BE2C (cell line): ENCODE measurements around the gene HIVEP2.

ENCODE experiments used
- DNase-seq: peaks from one replicate; pipeline ENCODE4 v3.0.0-alpha.2; 2020
- H3K27me3 ChIP-seq: fragments of 250-450 bp; sonication (Bioruptor Pico); 2 replicates; pipeline ENCODE4 v1.5.1; 2020; ENCODE audit warnings: mild to moderate bottlenecking
- H3K36me3 ChIP-seq: fragments of 250-450 bp; sonication (Bioruptor Pico); 2 replicates; pipeline ENCODE4 v1.5.1; 2020; ENCODE audit warnings: mild to moderate bottlenecking
- H3K4me1 ChIP-seq: fragments of 250-450 bp; sonication (Bioruptor Pico); 2 replicates; pipeline ENCODE4 v1.5.1; 2020
- H3K4me3 ChIP-seq: 2 replicates; pipeline ENCODE4 v1.5.1; 2011; ENCODE audit warnings: low read depth, low read length
- H3K9me3 ChIP-seq: fragments of 250-450 bp; sonication (Bioruptor Pico); 2 replicates; pipeline ENCODE4 v1.5.1; 2020
- TF ChIP-seq, protein P1 (sequence below): IDR thresholded peaks from 2 replicates; pipeline ENCODE4 v1.5.1; 2012; ENCODE audit warnings: mild to moderate bottlenecking, low read depth, low read length

HIVEP2 gene

DNA sequence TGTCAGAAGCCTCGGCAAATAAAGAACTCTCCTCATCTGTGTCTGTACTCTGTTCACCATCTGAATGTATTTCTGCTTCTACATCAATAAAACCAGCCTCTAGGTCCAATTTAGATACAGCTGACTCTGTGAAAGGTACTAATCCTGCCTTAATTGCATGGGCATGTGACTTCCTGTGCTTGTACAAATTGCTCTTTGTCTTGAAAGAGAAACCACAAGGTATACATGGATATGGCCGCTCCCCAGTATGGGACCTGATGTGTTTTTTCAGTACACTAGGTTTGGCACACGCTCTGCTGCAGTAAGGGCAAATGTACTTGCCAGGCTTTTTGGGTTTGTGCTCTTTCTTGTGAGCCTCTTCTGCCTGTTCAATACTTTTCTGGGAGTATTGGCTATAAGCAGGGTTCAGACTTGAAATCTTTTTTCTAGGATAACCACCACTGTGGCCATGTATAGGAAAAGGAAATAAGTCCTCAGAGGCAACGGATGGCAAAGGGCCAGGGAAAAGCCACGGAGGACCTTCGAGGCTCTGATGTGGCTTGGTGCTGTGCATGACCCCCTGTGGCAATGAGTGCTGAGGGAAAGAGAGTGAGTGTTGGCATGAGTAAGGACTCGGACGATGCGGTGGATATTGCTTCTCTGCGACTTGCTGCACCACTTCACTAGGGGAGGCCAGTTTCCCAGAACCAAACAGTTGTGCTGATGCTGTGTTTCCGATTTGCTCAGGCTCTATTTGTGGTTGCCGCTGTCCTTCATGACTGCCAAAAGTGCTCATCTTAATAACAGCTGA, 170.9 kb downstream of the HIVEP2 start:
- no peaks in the 10 kb centered on the region for H3K4me1 ChIP-seq
- H3K4me3 ChIP-seq = no peak overlapping the region
- DNase-seq = no peak
- no peaks in the 10 kb centered on the region for H3K36me3 ChIP-seq
- H3K27me3 ChIP-seq = no peaks in the 10 kb centered on the region
- no peaks in the 10 kb centered on the region for H3K9me3 ChIP-seq
- TF ChIP-seq, protein P1, sequence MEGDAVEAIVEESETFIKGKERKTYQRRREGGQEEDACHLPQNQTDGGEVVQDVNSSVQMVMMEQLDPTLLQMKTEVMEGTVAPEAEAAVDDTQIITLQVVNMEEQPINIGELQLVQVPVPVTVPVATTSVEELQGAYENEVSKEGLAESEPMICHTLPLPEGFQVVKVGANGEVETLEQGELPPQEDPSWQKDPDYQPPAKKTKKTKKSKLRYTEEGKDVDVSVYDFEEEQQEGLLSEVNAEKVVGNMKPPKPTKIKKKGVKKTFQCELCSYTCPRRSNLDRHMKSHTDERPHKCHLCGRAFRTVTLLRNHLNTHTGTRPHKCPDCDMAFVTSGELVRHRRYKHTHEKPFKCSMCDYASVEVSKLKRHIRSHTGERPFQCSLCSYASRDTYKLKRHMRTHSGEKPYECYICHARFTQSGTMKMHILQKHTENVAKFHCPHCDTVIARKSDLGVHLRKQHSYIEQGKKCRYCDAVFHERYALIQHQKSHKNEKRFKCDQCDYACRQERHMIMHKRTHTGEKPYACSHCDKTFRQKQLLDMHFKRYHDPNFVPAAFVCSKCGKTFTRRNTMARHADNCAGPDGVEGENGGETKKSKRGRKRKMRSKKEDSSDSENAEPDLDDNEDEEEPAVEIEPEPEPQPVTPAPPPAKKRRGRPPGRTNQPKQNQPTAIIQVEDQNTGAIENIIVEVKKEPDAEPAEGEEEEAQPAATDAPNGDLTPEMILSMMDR = no peak

DNA sequence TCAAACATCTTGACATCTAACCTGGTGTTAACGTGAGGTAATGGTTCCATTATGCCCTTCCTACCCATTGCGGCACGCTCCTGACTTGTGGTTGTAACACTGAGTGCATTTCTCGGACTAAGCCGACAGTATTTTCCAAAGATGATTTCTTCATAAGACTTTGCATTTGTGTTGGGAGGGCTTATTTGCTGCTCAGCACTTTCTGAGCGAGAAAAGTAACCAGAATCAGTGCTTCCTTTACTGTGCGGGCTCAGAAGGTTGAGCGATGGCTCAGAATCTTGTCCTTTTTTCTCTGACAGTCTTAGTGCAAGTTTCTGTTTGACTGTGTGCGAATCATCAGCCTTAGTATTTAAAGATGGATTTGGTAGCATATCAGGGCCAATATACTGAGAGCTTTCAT, 171.7 kb downstream of the HIVEP2 start:
- TF ChIP-seq, protein P1 = no peak
- H3K9me3 ChIP-seq = no peaks in the 10 kb centered on the region
- DNase-seq = no peak

DNA sequence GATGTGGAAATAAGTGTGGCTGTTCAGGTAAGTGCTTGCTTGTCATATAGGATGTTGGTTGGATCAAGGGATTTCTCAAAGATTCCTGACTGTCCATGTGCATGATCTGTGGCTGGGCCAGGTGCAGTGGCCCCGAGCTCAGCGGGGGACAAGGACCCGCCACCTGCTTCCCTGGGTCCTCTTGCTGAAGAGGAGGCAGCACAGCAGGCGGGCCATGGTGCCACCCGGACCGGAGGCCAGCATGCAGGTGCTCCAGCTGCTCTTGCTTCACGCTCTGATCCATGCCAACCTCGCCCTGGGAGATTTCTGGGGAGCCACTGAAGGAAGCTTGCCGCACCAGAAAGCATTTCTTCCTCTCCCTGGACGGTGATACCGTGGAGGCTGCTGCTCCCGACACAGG, 173.8 kb downstream of the HIVEP2 start:
- TF ChIP-seq, protein P1 = no peak
- H3K9me3 ChIP-seq = no peaks in the 10 kb centered on the region
- H3K27me3 ChIP-seq = no peaks in the 10 kb centered on the region
- no peak overlapping the region for H3K4me3 ChIP-seq
- DNase-seq = no peak
- H3K36me3 ChIP-seq = no peaks in the 10 kb centered on the region
- no peaks in the 10 kb centered on the region for H3K4me1 ChIP-seq

More for the DNA sequence above, 171.7 kb downstream of the HIVEP2 start:
- Histone ChIP-seq H3K27me3 (no peaks in the 10 kb centered on the region), H3K4me1 (no peaks in the 10 kb centered on the region), H3K4me3 (no peak overlapping the region), H3K36me3 (no peaks in the 10 kb centered on the region)

DNA sequence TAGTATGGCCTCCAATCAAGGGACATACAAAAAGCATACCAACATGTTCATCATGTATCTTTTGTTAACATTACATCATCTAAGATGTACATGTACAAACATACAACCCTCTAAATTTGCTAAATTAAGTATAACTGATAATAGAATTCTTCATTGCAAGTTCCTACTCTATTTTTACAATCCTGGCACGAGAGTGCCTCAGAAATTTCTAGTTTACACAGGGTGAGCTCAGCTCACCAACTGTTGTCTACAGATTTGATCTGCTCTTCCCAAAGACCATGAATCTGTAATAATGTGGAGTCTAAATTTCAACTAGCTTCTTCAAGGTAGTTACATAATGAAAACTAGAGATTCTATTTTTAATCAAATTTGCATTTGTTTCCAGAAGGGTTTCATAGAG, 179.7 kb downstream of the HIVEP2 start:
- Histone ChIP-seq H3K36me3 (no peaks in the 10 kb centered on the region), H3K9me3 (no peaks in the 10 kb centered on the region), H3K27me3 (peaks cover 3% of the 10 kb centered on the region; the same call in 1 of the 2 replicates), H3K4me1 (no peaks in the 10 kb centered on the region), H3K4me3 (no peak overlapping the region)
- TF ChIP-seq, protein P1 = no peak
- no peak for DNase-seq

DNA sequence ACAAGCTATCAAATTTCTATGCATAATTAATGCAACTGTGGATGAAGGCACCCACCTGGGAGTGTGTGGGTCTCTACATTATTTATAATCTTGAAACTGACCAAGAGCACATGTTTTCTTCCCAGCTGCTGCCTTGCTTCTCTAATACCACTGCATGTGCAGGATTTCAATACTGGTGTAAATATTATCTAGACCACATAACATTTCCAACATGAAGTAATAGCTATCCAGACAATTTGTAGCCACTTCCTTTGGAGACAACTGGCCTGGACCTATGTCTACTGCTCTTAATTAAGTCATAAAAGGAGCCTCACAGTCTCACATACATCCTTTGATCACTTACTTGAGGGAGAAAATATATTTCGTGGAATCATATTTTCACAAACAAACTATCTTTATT, 180.7 kb downstream of the HIVEP2 start:
- Histone ChIP-seq H3K27me3 (peaks cover 3% of the 10 kb centered on the region; the same call in 1 of the 2 replicates), H3K4me1 (no peaks in the 10 kb centered on the region), H3K4me3 (no peak overlapping the region), H3K36me3 (no peaks in the 10 kb centered on the region), H3K9me3 (no peaks in the 10 kb centered on the region)
- DNase-seq = no peak
- TF ChIP-seq, protein P1 = no peak

DNA sequence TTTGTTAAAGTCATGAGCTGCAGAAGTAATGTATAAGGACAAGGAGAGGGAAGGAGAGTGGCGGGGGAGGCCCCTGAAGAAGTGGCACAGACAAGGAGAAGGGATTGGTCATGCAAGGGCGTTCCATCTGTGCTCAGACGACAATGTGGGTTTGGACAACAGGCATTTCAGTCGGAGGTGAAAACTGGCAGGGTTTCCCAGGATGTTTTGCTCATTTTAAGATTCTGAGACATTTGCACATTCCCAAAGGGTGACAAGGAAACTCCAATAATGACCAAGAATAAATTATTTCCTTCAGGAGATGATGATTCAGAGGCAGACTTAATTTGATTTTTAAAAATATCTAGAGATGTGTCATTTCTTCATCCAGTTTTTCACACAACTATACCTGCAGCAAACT, 181.8 kb downstream of the HIVEP2 start:
- TF ChIP-seq, protein P1 = no peak
- Histone ChIP-seq H3K9me3 (no peaks in the 10 kb centered on the region), H3K36me3 (no peaks in the 10 kb centered on the region), H3K4me3 (no peak overlapping the region), H3K27me3 (peaks cover 3% of the 10 kb centered on the region; the same call in 1 of the 2 replicates), H3K4me1 (no peaks in the 10 kb centered on the region)
- no peak for DNase-seq
